OCI-LY7 (cell line): ENCODE results near the gene ABI3BP.

Source experiments
- CTCF ChIP-seq: fragments of 200-600 bp; sonication (generic); conservative IDR thresholded peaks from 2 replicates; pipeline ENCODE4 v1.5.1; 2014; ENCODE audit warnings: mild to moderate bottlenecking, antibody characterized with exemption, low read length, moderate library complexity, mixed read lengths
- EZH2phosphoT487 ChIP-seq: fragments of 200-600 bp; sonication (generic); IDR thresholded peaks from 2 replicates; pipeline ENCODE4 v1.6.1; 2018; ENCODE audit warnings: low read depth, borderline replicate concordance, mild to moderate bottlenecking, mixed run types, antibody characterized with exemption, low read length, moderate library complexity, mixed read lengths

- TF ChIP-seq CTCF (no peak), EZH2phosphoT487 (no peak)
Measured at GRCh38 chr3:100891827-100892226, 101.4 kb downstream of the ABI3BP start.
